Activated T-cell treated with anti-CD3 and anti-CD28 coated beads for 1 hour (primary cell): ENCODE data around the gene TNS3.

Source experiments
- DNase-seq: peaks from one replicate; pipeline ENCODE4 v3.0.0-alpha.2; 2020; ENCODE audit warnings: low read depth

The TNS3 gene

DNA sequence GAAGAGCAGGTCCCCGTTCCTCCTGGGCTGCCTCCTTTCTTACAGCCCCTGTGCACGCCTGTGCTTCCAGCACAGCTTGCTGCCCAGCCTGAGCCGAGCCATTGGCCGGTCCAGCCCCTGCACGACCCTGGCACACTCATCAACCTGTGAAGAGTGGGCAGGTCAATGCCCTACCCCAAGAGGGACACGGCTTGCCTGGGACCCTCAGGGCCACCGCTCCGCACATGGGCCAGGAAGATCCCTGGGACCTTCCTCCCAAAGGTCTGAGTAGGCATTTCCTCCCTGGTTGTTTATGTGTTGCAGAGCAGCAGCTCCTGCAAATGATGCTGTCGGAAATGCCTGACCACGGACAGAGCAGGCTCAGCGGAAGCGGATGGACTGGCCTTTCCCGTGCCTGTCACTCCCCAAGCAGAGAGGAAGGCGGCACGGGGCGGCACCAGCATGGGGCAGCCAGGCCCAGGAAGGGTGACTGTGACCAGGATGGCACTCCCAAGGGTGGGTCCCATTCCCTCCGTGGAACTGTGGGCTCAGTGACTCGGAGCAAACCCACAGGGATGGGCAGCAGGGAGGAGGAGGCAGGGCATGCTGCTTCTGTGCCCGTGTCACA, 252.5 kb downstream of the TNS3 start:
- no peak for DNase-seq

DNA sequence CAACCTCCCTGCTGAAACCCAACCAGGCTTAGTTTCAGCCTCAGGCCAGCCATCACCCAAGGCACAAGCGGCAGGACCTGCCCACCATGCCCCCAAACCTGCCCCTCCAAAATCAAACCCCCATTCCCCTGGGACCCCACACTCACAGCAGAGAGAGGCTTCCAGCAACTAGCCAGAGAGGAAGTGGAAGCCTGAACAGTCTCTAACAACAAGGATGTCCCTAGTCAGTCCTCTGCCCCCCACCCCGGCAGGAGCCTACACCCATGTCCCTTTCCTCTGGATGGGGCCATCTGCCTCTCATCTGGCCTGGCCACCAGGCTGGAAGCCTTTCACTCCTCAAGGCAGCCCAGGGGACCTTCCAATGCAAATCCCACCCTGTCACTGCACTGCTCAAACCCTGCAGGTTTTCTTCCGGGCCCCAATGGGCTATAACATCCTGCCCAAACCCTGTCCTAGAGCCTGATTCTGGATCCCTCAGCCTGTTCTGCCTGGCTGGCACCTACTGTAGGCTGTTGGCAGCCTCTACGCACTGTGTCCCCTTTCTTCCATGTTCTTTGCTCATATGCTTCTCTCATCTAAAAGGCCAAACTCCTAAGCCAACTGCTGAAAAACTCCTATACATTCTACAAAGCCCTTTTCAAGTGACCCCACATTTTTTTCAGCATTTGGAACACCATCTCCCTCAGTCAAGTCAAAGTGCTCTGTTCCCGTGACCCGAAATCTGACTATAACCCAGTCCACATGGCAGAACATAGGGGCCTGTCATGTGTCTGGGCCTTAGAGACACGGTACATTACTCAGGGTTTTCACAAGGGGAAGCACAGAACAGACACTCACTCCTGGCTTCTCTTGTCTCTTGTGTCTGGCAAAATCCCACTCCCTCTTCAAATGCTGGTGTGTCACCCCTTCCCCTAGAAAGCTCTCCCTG, 253.3 kb downstream of the TNS3 start:
- no peak for DNase-seq

DNA sequence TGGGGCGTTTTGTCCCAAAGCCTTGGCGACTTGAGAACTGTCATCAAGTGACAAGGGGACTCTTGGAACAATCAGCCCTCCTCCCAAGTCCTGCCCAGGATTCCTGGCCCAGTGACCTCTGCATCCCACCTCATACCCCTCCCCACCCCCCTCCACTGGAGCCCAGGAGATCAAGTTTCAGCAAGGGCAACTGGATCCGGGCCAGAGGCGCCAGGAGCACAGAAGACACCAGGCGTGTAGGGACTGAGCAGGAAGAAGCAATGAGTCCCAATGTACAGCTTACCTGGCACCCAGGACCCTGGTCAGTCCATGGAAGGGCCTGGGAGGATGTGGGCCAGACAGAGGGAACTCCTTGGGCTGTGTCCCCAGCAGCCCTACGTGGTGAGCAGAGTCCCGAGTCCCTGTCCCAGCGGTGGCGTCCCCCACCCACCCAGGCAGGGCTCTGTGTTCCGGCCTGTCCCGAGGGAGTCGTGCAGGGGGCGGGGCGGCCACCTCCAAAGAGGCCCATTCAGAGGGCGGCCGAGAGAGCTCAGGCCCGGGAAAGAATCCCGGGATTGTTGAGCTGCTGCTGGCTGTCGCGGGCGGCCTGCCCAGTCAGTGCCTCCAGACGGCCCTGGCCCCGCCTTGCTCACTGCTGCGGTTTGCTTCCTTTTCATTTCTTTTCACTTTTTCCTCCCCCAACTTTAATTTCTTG, 254.1 kb downstream of the TNS3 start:
- no peak for DNase-seq

DNA sequence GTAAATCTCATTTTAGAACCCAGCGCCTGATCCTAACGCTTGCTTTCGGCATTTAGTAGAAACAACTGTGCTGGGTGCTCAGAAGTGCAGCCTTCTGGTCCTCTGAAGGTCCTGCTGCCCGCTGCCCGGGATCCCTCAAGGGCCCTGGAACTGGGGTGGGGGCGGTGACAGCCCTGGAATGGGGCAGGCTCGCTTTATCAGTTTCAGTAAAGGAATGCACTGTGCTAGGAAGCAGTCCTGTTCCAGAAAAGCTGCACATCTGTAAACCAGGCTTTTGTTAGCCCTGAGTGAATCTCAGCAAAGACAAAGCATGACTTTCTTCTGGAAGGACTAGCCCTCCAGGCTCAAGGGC, 254.6 kb downstream of the TNS3 start:
- DNase-seq: no peak

DNA sequence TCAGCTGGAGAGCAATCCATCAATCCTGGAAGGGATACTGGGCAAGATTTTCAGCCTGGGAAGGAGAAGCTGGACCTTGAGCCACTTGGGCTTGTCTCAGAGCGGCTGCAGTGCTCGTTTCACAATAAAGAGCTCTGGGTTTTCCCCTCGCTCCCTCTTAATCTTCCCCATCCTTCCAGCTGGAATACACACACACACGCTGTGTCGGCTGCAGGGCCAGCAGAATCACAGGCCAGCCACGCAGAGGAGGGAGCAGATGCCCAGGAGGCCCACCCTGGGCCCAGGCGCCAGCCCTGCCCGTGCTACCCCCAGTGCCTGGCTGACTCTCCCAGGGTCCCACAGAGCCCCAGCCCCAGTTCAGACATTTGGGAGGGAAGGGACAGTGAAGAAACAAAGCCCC, 255.1 kb downstream of the TNS3 start:
- no peak for DNase-seq

DNA sequence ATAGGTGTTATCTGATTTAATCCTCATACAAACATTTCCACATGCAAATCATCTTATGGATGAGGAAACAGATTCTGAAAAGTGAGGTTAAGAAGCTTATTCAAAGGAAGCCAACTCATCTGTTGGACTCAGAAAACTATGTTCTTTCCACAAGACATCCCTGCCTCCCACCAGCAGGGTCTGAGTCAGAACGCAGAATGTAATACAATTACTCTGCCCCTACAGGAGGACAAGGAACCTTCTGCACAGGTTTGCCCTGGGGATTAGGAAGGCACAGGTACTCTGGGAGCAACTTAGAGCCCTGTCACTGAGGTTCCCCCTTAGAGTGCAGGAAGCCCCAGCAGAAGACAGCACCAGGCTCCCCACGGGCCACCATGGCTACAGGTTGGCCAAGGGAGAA, 255.7 kb downstream of the TNS3 start:
- no peak for DNase-seq

DNA sequence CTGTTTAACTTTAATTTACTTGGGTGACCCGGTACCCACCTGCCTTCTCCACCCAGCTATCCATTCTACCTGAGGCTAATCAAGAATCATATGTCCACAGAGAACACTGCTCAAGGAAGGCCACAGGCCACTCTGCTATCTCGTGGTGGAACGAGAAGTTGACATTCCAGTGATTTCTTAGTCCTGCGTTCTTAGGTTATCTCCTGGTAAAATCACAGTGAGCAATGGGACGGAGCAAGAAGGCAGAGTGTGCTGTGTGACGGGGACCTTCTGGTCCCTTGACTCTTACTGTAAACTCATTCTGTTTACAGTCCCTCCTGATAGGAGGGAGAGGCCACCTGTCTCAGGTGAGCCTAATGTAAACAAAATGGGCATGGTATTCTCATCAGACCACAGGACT, 256.6 kb downstream of the TNS3 start:
- no peak for DNase-seq

DNA sequence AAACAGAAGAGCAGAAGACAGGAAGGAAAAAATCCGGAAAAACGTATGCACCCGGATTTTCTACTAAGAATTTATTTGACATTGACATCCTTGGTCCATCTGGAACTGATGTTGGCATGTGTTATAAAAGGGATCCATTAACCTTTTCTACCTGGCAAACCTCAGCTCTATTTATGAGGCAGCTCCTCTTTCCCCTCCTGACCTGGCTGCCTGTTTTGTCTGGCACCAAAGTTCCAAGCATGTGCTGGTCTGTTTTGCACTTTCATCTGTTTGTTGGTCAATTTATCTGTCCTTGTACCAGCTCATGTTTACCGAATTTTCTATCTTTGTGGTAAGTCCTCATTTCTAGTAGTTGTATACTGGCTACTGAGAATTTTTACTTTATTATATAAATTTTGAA, 258.0 kb downstream of the TNS3 start:
- DNase-seq: no peak

DNA sequence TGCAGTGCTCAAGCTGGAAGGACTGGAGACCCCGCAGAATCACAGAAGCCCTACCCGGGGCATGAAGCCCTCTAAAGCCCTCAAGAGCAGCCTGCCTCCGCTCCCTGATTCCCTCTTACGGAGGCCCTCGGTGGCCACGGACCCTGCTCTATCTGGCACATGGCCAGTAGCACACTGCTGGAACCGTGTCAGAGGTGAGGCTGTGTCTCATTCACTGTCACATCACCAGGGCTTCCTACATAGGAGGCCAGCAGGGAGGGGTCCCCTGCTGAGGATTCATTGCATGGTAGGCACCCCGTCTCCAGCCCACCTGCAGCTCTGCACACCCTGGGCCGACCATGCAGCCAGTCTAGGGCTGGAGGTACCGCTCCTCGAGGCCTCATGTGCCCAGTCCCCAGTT, 259.2 kb downstream of the TNS3 start:
- DNase-seq: no peak

DNA sequence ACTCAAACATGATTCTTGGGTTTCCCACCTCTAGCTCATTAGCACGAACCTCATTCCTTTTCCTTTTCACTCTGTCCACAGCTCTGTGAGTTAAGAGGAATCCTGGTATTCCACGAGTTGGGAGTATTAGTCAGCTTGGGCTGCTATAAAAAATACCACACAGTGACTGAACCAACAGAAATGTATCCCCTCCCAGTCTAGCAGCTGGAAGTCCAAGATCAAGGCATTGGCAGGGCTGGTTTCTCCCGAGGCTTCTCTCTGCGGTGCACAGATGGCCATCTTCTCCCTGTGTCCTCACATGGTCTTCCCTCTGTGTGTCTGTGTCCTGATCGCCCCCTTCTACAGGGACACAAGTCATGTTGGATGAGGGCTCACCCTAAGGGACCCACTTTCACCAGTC, 261.6 kb downstream of the TNS3 start:
- DNase-seq: no peak

DNA sequence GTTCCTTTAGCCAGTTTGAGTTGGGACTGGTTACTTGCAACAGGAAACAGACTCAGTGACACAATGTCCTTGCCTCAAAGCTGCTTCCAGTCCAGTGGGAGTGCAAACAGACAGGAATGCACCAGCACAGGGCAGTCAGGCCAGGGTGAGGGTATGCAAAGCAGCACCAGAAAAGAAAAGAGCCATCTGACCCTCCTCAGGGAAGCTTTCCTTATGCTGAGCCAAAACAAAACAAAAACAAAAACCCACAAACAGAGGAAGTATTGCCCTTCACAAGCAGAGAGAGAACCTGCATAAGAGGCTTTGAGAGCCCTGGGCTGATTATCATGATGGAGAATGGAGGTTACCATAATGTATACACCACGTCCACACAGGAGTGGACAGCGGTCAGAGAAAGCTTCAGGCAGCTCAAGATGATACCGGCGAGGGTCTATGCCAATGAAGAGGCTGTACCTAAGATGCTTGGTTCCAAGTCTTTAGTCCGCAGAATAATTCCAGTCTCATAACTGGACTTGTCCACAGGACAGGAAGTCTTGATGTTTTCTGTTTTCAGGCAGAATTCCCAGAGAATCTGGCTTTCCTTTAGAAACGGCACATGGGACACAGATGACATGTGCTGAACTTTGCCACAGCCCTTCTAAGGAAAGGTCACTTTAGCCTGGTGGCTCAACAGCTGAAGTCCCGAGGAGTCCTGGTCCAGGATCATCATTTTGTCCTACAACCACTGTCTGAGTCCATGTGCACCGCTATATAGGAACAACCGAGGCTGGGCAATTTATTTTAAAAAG, 263.3 kb downstream of the TNS3 start:
- DNase-seq: no peak

DNA sequence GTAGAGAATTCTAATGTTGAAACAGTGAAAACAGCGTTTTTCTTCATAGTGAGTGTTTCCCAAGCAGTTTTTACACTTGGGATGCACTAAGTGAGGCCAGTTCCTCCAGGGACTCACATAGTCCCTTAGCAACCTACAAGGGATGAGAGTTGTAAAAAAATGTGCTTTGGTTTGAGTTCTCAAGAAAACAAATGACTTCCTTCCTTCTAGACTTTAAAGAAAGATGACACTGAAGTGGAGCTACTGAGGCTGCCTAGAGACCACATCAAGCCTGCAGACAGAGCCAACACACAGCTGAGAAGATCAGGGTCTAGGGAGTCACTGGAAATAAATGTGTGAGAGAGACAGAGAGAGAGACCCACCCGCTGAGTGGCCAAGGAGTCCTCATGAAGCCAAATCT, 264.4 kb downstream of the TNS3 start:
- DNase-seq: no peak

DNA sequence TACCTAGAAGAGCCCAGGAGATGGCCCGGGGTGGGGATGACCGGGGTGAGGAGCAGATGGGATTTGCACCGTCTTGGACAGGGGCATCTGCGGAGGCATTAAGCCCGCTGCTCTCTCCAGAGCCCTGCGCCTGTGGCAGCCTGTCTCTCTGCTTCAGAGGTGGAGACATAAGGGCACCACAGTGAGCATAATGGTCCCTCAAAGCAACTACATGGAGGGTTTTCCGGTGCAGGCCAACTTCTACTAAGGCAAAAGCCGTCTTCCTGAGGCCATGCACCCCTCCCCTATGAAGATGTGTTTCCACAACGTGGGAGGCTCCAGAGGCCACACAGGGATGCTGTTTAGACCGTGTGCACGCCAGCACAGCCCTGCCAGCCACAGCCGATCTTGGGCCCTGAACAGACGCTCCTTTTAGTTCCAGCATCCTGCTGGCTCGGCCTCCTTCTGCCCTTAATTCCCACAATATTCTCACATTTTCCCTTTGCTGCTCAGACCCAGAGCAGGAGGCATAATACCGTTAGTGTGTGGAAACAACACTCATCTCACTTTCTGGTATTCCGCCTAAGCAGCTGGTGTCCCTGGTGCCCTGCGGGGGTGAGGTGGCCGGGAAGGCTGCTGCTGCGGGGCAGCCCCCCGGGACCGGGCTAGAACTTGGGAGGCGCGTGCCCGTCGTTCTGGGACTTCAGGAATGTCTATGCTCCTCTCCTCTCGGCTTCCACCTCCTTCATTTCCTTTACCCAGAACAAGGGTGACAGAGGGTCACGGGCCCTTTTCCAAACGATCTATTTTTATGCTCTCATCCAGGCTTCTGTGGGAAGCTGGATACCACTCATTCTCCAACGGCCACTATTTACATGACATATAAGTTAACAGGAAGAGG, 266.9 kb downstream of the TNS3 start:
- no peak for DNase-seq

DNA sequence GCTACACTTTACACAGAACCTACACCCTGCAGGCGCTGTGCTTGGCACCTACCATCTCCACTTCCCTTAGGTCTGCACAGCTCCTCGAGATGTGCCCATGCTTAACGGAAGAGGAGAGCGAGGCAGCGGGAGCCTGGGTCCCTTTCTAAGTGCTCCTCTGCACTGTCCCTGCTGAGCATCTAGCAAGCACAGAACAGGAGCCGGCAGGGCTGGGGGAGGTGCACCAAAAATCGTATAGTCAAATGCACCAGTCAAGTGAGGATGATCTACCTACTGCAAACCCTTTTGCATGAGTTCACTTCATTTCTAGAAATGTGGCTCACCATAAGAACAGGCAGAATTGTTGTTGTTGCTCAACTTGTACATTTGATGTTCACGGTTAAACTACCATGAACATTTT, 267.7 kb downstream of the TNS3 start:
- no peak for DNase-seq

DNA sequence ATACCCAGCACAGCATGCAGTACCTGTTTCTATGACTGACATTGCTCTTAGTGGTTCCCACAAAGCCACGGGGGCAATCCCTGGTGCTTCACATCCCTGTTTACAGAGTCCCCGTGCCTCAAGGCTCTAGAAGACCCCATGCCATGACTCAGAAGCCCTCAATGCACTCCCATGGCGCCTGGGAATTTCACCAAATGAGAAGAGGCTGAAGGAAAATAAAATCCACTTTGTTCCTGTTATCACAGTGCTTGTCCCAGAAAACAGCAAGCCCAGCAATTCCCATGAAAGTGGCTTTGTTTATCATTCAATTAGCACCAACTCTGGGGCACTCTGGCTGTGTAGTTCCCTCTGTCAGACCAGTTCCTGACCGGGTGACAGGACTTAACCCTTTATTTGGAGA, 268.3 kb downstream of the TNS3 start:
- DNase-seq: no peak

DNA sequence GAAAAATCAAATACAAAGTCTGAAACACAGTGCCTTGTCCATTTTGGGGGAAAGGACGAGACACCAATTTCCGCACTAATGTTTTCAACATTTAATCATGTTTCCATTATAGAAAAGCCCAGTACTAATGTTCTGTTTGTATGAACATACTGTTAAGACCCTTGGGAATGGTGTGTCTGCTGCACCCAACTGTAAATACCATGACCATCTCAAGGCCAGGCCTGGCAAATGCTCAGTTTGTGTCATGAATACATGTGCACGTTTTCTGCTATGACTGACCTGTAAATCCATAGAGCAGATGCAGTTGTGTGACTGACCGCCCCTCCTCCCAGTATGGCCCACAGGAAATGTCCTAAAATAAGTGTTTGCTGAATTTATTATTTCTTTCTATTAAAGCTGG, 270.0 kb downstream of the TNS3 start:
- DNase-seq: no peak

DNA sequence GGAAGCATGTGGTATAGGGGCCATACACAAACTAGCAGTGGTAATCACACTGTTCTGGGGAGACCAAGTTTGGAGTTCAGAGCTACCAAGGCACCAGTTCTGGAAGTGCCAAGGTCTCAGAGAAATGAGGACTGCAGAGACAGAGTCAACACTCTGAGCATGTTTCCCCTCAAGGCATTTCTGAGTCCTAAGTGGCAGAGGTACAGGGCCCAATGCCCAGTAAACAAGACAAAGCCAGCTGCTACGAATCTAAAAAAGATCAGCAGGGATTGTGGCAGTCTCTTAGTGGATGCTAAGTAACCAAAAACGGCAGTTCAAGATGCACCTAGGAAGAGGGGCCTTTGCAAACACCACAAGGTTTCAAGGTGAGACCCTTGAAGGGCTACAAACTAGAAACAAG, 271.9 kb downstream of the TNS3 start:
- no peak for DNase-seq

DNA sequence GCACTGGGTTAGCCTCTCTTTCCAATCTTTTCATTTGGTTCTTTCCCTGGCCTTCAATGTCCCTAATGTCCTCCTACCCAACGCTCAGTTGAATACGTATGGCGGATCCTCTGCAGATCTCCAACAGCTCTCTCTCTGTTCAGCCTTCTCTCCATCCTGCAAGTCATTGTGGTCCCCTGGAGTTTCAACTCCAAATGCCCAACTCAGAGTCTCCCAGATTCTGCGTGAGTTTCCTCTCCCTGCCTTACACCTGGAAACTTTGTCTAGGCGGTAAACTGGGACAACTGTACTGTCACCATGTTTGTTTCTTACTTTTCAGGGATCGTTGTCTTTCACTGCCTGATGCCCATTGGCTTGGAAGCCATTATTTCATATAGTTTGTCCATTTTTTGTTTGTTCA, 273.1 kb downstream of the TNS3 start:
- DNase-seq: no peak

DNA sequence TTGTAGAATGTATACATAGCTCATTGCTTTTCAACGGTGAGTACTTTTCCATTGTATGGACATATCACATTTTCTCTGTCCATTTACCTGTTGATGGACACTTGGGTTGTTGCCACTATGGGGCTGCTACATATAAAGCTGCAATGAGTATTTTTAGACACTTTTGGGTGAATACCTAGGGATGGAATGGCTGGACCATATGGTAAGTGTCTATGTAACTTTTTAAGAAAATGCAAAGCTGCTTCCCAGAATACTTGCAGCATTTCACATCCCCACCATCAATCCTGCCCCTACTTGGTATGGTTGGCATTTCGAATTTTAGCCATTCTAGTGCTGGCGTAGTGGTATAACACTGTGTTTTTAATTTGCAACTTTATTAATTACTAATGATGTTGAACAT, 274.6 kb downstream of the TNS3 start:
- no peak for DNase-seq

DNA sequence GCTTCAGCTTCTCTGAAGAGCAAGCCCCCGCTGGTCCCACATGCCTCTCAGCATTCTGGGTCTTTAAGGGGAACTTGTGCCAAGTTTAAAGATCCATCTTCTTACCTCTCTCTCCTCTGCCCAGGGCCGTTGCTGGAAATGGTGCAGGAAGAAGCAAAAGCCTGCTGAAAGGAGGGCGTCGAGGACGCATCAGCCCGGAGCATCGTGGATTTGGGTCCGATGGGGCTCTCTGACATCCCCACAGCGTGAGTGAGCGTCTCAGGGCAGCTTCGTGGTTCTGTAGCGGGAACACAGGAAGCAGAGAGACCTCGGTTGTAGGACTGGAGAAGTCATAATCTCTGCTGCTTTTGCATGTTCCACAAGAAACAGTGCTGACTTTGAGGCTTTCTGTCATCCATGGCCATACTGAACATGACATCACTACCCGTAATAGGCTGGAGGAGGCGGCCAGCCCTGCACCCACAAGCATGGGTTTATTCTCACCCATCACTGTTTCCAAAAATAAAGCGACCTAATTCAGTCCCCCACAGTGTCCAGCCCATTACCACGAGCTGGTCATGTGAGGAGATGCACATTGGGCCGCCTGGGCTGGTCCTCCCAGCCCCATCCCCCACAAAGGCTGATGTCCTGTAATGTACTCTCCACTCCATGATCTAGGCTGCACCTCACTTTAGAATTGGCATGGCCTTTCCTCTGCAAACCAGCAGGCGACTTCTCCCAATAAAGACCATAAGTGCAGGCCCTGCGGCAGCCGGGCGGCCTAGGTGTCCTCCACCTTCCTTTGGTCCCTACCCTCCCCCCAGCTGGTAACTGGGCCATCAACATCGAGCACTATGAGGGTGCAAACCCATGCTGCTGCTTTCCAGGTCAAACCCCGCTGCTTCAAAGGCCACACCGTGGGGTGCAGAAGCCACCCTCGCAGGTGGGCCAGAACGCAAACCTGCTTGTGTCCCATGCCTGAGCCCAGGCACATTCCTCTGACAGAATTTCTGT, 276.9 kb downstream of the TNS3 start:
- no peak for DNase-seq
